ENCODE results near the gene A2ML1. TPM values are rescaled to one million over a fixed set of nuclear protein-coding genes. Genes with fewer than 3 reads are reported as not detected.

Gene A2ML1
- total and polyA plus RNA-seq, 12 donors = 0.13 to 0.20 TPM; not detected in 10

- 84 to 90% methylated on average over 9 of the region's 9 CpGs for WGBS, 2 donors
- Histone ChIP-seq H3K27ac (no peak overlapping the region), H3K27me3 (peaks cover 0 to 5% (median 0%) of the 10 kb centered on the region in 7 donors), H3K4me3 (no peak overlapping the region), H3K9me3 (peaks cover 0 to 7% (median 0%) of the 10 kb centered on the region in 11 donors), H3K4me1 (no peaks in the 10 kb centered on the region), H3K36me3 (no peaks in the 10 kb centered on the region)
- TF ChIP-seq CTCF (IDR thresholded peaks at IDR 0.05) = no peak
- intact Hi-C loops (cut with DNase I) = no loop called here
- no peak for DNase-seq
- ATAC-seq = no peak
These were observed 8.7 kb downstream of the A2ML1 start for GRCh38 chr12:8831116-8831515.

- no peak for ATAC-seq
- TF ChIP-seq CTCF (IDR thresholded peaks at IDR 0.05) = no peak
These were observed 10.1 kb downstream of the A2ML1 start for GRCh38 chr12:8832500-8832899.

GRCh38 chr12:8834230-8834629 lies 11.8 kb downstream of the A2ML1 start:
- Histone ChIP-seq H3K27me3 (peaks cover 0 to 14% (median 0%) of the 10 kb centered on the region in 7 donors), H3K27ac (no peak overlapping the region), H3K4me3 (no peak overlapping the region), H3K4me1 (no peaks in the 10 kb centered on the region), H3K9me3 (no peaks in the 10 kb centered on the region), H3K36me3 (no peaks in the 10 kb centered on the region)
- intact Hi-C loops (cut with DNase I) = no loop called here
- ATAC-seq = no peak
- no peak for TF ChIP-seq CTCF (IDR thresholded peaks at IDR 0.05)
- DNase-seq = no peak
- 53 to 77% methylated on average over 1 of the region's 1 CpG for WGBS, 2 donors

More at GRCh38 chr12:8832500-8832899, 10.1 kb downstream of the A2ML1 start:
- DNase-seq = no peak
- intact Hi-C loops (cut with DNase I) = no loop called here
- no peaks in the 10 kb centered on the region for H3K36me3 ChIP-seq
- H3K4me1 ChIP-seq = no peaks in the 10 kb centered on the region
- H3K27ac ChIP-seq = no peak overlapping the region
- WGBS, 2 donors = 73 to 76% methylated on average over 6 of the region's 6 CpGs
- H3K27me3 ChIP-seq = peaks cover 0 to 8% (median 0%) of the 10 kb centered on the region in 7 donors
- H3K4me3 ChIP-seq = no peak overlapping the region
- no peaks in the 10 kb centered on the region for H3K9me3 ChIP-seq

DNA sequence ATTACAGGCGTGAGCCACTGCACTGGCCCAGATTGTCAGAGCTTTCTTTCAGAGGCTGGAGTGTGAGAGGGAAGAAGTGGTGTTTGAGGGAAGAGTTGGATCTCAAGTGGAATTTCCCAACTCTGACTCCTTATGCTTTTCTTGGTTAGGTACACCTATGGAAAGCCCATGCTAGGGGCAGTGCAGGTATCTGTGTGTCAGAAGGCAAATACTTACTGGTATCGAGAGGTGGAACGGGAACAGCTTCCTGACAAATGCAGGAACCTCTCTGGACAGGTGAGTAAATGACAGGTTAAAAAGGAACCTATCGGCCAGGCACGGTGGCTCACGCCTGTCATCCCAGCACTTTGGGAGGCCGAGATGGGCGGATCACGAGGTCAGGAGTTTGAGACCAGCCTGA lies 14.9 kb downstream of the A2ML1 start:
- DNase-seq = no peak
- Histone ChIP-seq H3K27ac (no peak overlapping the region), H3K27me3 (peaks cover 0 to 14% (median 0%) of the 10 kb centered on the region in 7 donors), H3K4me3 (no peak overlapping the region), H3K4me1 (no peaks in the 10 kb centered on the region), H3K9me3 (no peaks in the 10 kb centered on the region), H3K36me3 (no peaks in the 10 kb centered on the region)
- 87 to 90% methylated on average over 9 of the region's 9 CpGs for WGBS, 2 donors
- TF ChIP-seq CTCF (IDR thresholded peaks at IDR 0.05) = no peak
- ATAC-seq = no peak
- intact Hi-C loops (cut with DNase I) = no loop called here

All from heart right ventricle (tissue), 16 donors.